Trophoblast cell (in vitro differentiated cells and primary cell): ENCODE results near the gene TTC17.
"Not testable (repeated sequence)": the region's sequence is repeated elsewhere in the genome, so short reads cannot be mapped to it uniquely, and the experiment has no call there.

Experiments
- DNase-seq, 2 donors: peaks; one replicate each; pipeline ENCODE4 v3.0.0-alpha.2; 2016
- H2AFZ ChIP-seq: 2 replicates; pipeline ENCODE4 v1.6.1; 2013; ENCODE audit warnings: low read length, moderate library complexity, mild to moderate bottlenecking; ENCODE audit not compliant: insufficient read depth, poor library complexity
- H2AK5ac ChIP-seq: 2 replicates; pipeline ENCODE4 v1.6.1; 2013; ENCODE audit warnings: mild to moderate bottlenecking, low read length
- H2BK120ac ChIP-seq: 2 replicates; pipeline ENCODE4 v1.6.1; 2013; ENCODE audit warnings: low read length, mild to moderate bottlenecking, moderate library complexity; ENCODE audit not compliant: insufficient read depth, poor library complexity
- H2BK12ac ChIP-seq: 2 replicates; pipeline ENCODE4 v1.6.1; 2013; ENCODE audit warnings: mild to moderate bottlenecking, low read length, moderate library complexity
- H2BK5ac ChIP-seq: 2 replicates; pipeline ENCODE4 v1.6.1; 2013; ENCODE audit warnings: low read length, low read depth, moderate library complexity, mild to moderate bottlenecking; ENCODE audit not compliant: poor library complexity
- H3K14ac ChIP-seq: 2 replicates; pipeline ENCODE4 v1.6.1; 2013; ENCODE audit warnings: mild to moderate bottlenecking, low read length
- H3K18ac ChIP-seq: 2 replicates; pipeline ENCODE4 v1.6.1; 2013; ENCODE audit warnings: mild to moderate bottlenecking, low read length
- H3K23ac ChIP-seq: 2 replicates; pipeline ENCODE4 v1.6.1; 2013; ENCODE audit warnings: low read length
- H3K27ac ChIP-seq: 2 replicates; pipeline ENCODE4 v1.5.1; 2013; ENCODE audit warnings: low read depth, mild to moderate bottlenecking, inconsistent platforms, low read length, moderate library complexity
- H3K27me3 ChIP-seq: 2 replicates; pipeline ENCODE4 v1.6.1; 2013; ENCODE audit warnings: inconsistent platforms, mild to moderate bottlenecking, low read length, moderate library complexity; ENCODE audit not compliant: insufficient read depth
- H3K36me3 ChIP-seq, 2 experiments: 1 replicate in 1 of 2; 2 replicates in 1 of 2; pipeline ENCODE4 v1.6.1; 2013; ENCODE audit warnings: low read length in 2 of 2, mild to moderate bottlenecking in 2 of 2, moderate library complexity in 1 of 2; ENCODE audit not compliant: insufficient read depth in 2 of 2, control insufficient read depth in 1 of 2
- H3K4ac ChIP-seq: 2 replicates; pipeline ENCODE4 v1.6.1; 2013; ENCODE audit warnings: low read depth, mild to moderate bottlenecking, low read length, moderate library complexity
- H3K4me1 ChIP-seq, 2 experiments: 1 replicate in 1 of 2; 2 replicates in 1 of 2; pipeline ENCODE4 v1.6.1; 2013; ENCODE audit warnings: low read length in 2 of 2, mild to moderate bottlenecking in 2 of 2, moderate library complexity in 1 of 2; ENCODE audit not compliant: insufficient read depth in 2 of 2, control insufficient read depth in 1 of 2
- H3K4me2 ChIP-seq: 2 replicates; pipeline ENCODE4 v1.6.1; 2013; ENCODE audit warnings: inconsistent platforms, mild to moderate bottlenecking, low read length, moderate library complexity
- H3K4me3 ChIP-seq: 2 replicates; pipeline ENCODE4 v1.5.1; 2013; ENCODE audit warnings: mild to moderate bottlenecking, low read depth, low read length, inconsistent platforms
- H3K79me1 ChIP-seq: one replicate; pipeline ENCODE4 v1.6.1; 2013; ENCODE audit warnings: low read length
- H3K79me2 ChIP-seq: 2 replicates; pipeline ENCODE4 v1.6.1; 2013; ENCODE audit warnings: low read length, mild to moderate bottlenecking; ENCODE audit not compliant: control insufficient read depth, insufficient read depth, poor library complexity
- H3K9ac ChIP-seq: 2 replicates; pipeline ENCODE4 v1.6.1; 2013; ENCODE audit warnings: mild to moderate bottlenecking, low read length
- H3K9me3 ChIP-seq: 2 replicates; pipeline ENCODE4 v1.6.1; 2013; ENCODE audit warnings: low read depth, mild to moderate bottlenecking, control low read depth, inconsistent platforms, low read length; ENCODE audit not compliant: insufficient read depth
- H4K12ac ChIP-seq: 2 replicates; pipeline ENCODE4 v1.6.1; 2013; ENCODE audit warnings: low read depth, mild to moderate bottlenecking, low read length, moderate library complexity
- H4K8ac ChIP-seq: 2 replicates; pipeline ENCODE4 v1.6.1; 2013; ENCODE audit warnings: low read depth, mild to moderate bottlenecking, low read length, moderate library complexity
- H4K91ac ChIP-seq: one replicate; pipeline ENCODE4 v1.6.1; 2013; ENCODE audit warnings: low read depth, mild to moderate bottlenecking, low read length, moderate library complexity
- WGBS: extraction: QIAGEN DNeasy Blood & Tissue Kit; methylation state at CpG from one replicate; pipeline ENCODE4 v1.1.7; 2013; ENCODE audit warnings: missing lambda C conversion rate; ENCODE audit not compliant: insufficient read length, insufficient coverage; ENCODE audit errors: extremely low coverage; 5-methylcytosine and 5-hydroxymethylcytosine counted together

The TTC17 gene

DNA sequence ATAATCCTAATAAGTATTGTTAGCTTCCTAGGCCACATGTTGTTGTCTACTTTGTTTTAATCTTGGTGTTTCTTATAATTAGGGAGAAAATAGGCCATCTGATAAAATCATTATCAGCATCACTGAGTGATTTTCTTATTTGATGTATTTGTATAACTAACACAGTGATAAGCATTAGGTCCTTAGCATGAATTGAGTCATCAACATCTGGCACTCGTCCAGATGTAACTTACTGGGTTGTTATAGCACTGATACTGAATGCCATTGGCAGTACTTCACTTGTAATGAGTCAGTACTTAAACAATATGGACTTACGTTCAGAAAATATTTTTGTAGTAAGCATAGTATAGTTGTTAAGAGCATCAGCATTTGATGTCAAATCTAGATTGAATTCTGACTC, 30.7 kb upstream of the TTC17 start:
- Histone ChIP-seq H3K27ac (no peak overlapping the region), H4K8ac (no peak overlapping the region), H3K14ac (no peak overlapping the region), H3K4ac (no peak overlapping the region), H3K23ac (no peak overlapping the region), H3K79me2 (no peaks in the 10 kb centered on the region), H2BK120ac (no peak overlapping the region), H3K36me3 (peaks cover 17 to 39% of the 10 kb centered on the region in 2 experiments), H3K4me2 (no peak overlapping the region), H3K27me3 (no peaks in the 10 kb centered on the region), H4K91ac (no peak overlapping the region), H3K4me1 (no peaks in the 10 kb centered on the region), H3K18ac (no peak overlapping the region), H3K9me3 (no peaks in the 10 kb centered on the region), H3K9ac (no peak overlapping the region), H2AFZ (no peak overlapping the region), H4K12ac (no peak overlapping the region), H2AK5ac (no peak overlapping the region), H2BK12ac (no peak overlapping the region), H3K4me3 (no peak overlapping the region), H2BK5ac (no peak overlapping the region), H3K79me1 (no peaks in the 10 kb centered on the region)
- WGBS = no CpG with 5 or more reads among the region's 2 CpGs
- peak; percentile 37 to 54 for DNase-seq

DNA sequence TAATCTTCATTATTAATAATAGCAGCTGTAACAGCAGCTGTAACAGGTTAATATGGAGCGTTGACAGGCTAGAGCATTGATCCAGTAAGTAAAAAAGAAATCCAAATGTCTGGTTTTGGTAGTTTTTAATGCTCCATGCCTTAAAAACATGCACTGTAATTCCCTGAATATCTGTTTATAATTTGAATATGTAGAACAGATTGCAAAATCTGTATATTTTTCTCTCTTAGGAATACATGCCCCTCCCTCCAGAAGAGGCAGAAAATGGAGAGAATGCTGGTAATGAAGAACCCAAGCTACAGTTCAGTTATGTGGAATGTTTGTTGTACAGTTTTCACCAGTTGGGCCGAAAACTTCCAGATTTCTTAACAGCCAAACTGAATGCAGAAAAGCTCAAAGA, 30.2 kb upstream of the TTC17 start:
- no peak overlapping the region for H3K4ac ChIP-seq
- WGBS = no CpG with 5 or more reads among the region's 2 CpGs
- H3K9ac ChIP-seq = no peak overlapping the region
- no peak overlapping the region for H2BK5ac ChIP-seq
- H3K79me2 ChIP-seq = no peaks in the 10 kb centered on the region
- no peaks in the 10 kb centered on the region for H3K9me3 ChIP-seq
- H3K27ac ChIP-seq = no peak overlapping the region
- H4K8ac ChIP-seq = no peak overlapping the region
- H3K4me2 ChIP-seq = no peak overlapping the region
- H3K27me3 ChIP-seq = no peaks in the 10 kb centered on the region
- no peak overlapping the region for H2BK12ac ChIP-seq
- DNase-seq = no peak
- H3K36me3 ChIP-seq = peaks cover 15 to 37% of the 10 kb centered on the region in 2 experiments
- no peak overlapping the region for H2AFZ ChIP-seq
- H3K14ac ChIP-seq = no peak overlapping the region
- H3K4me1 ChIP-seq = no peaks in the 10 kb centered on the region
- no peak overlapping the region for H3K23ac ChIP-seq
- no peak overlapping the region for H3K4me3 ChIP-seq
- H4K12ac ChIP-seq = no peak overlapping the region
- no peak overlapping the region for H4K91ac ChIP-seq
- no peak overlapping the region for H3K18ac ChIP-seq
- no peaks in the 10 kb centered on the region for H3K79me1 ChIP-seq
- no peak overlapping the region for H2BK120ac ChIP-seq
- no peak overlapping the region for H2AK5ac ChIP-seq

DNA sequence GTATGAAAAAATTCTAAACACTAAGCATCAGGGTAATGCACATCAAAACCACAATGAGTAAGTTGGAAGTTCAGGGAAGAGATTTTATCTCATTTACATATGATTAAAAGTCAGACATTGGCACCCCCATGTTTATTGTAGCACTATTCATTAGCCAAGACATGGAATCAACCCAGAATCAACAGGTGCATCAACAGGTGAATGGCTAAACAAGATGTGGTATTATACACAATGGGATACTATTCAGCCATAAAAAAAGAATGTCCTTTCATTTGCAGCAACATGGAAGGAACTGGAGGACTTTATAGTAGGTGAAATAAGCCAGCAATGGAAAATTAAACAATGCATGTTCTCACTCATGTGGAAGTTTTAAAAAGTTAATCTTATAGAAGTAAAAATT, 17.6 kb upstream of the TTC17 start:
- Histone ChIP-seq H2AK5ac (no peak overlapping the region), H4K8ac (no peak overlapping the region), H2BK12ac (no peak overlapping the region), H2BK5ac (no peak overlapping the region), H3K4me1 (no peaks in the 10 kb centered on the region), H3K27ac (no peak overlapping the region), H3K4ac (no peak overlapping the region), H4K12ac (no peak overlapping the region), H3K9ac (no peak overlapping the region), H3K14ac (no peak overlapping the region), H3K9me3 (no peaks in the 10 kb centered on the region), H3K27me3 (no peaks in the 10 kb centered on the region), H4K91ac (no peak overlapping the region), H3K79me1 (no peaks in the 10 kb centered on the region), H3K4me3 (no peak overlapping the region), H3K18ac (no peak overlapping the region), H2AFZ (no peak overlapping the region), H3K36me3 (peaks cover 8 to 13% of the 10 kb centered on the region in 2 experiments), H2BK120ac (no peak overlapping the region), H3K23ac (no peak overlapping the region), H3K4me2 (no peak overlapping the region), H3K79me2 (no peaks in the 10 kb centered on the region)
- no peak for DNase-seq

DNA sequence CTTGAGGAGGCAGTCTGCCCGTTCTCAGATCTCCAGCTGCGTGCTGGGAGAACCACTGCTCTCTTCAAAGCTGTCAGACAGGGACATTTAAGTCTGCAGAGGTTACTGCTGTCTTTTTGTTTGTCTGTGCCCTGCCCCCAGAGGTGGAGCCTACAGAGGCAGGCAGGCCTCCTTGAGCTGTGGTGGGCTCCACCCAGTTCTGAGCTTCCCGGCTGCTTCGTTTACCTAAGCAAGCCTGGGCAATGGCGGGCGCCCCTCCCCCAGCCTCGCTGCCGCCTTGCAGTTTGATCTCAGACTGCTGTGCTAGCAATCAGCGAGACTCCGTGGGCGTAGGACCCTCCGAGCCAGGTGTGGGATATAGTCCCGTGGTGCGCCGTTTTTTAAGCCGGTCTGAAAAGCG, 7.3 kb upstream of the TTC17 start:
- not testable (repeated sequence) for H2BK12ac ChIP-seq, H4K91ac ChIP-seq, H4K8ac ChIP-seq, H3K4me2 ChIP-seq, H4K12ac ChIP-seq, H3K18ac ChIP-seq, H3K9ac ChIP-seq, H2AFZ ChIP-seq, H3K4me1 ChIP-seq, H3K27ac ChIP-seq, H2BK120ac ChIP-seq, H3K23ac ChIP-seq, H3K14ac ChIP-seq, H3K79me1 ChIP-seq, H3K9me3 ChIP-seq, DNase-seq, H2AK5ac ChIP-seq, H2BK5ac ChIP-seq, H3K79me2 ChIP-seq, H3K27me3 ChIP-seq, H3K36me3 ChIP-seq, H3K4me3 ChIP-seq, H3K4ac ChIP-seq
- WGBS = no CpG with 5 or more reads among the region's 17 CpGs
